A549 (cell line): ENCODE results near the gene FOXP1. TPM values are rescaled to one million over a fixed set of nuclear protein-coding genes. Genes with fewer than 3 reads are reported as not detected.

Source experiments
- ATAC-seq, 2 experiments: fragments of 200-7000 bp in 1 of 2; fragments of >200 bp in 1 of 2; cut with Nextera tagmentation in 1 of 2; cut with Tn5 transposase in 1 of 2; 3 replicates each; pipeline versions ENCODE4 v1.8.0 to v1.9.1; 2018 to 2020; ENCODE audit warnings: mild to moderate bottlenecking in 1 of 2, moderate library complexity in 1 of 2
- CTCF ChIA-PET: fragments of 300-600 bp; sonication (Branson Sonifier 250); formaldehyde crosslinking; extraction: SDS; loops from one replicate; lab custom pipeline; 2021; ENCODE audit warnings: antibody characterized with exemption, inconsistent platforms; lab: Yijun Ruan, JAX
- POLR2A ChIA-PET: fragments of 350-600 bp; formaldehyde crosslinking; extraction: SDS; loops from one replicate; lab custom pipeline; 2021; ENCODE audit warnings: antibody characterized with exemption, inconsistent platforms; lab: Yijun Ruan, JAX
- DNase-seq, 2 experiments: peaks; one replicate each; pipeline versions ENCODE4 v3.0.0 to v3.0.0-alpha.2; 2011 to 2016; ENCODE audit warnings: low read depth in 1 of 2, low spot score in 1 of 2
- FAIRE-seq: peaks from 2 replicates; lab custom pipeline; 2011; peaks lifted over from hg19 to GRCh38; lab: Jason Lieb, UNC
- H3K27ac ChIP-seq, 2 experiments: fragments of >200 bp; sonication (Bioruptor Twin); formaldehyde crosslinking; 3 replicates each; pipeline ENCODE4 v1.5.1; 2016 to 2017
- H3K4me1 ChIP-seq: fragments of >200 bp; sonication (Bioruptor Twin); formaldehyde crosslinking; 3 replicates; pipeline ENCODE4 v1.6.1; 2016
- H3K4me2 ChIP-seq: fragments of >200 bp; sonication (Bioruptor Twin); formaldehyde crosslinking; 3 replicates; pipeline ENCODE4 v1.6.1; 2016
- H3K4me3 ChIP-seq: fragments of >200 bp; sonication (Bioruptor Twin); formaldehyde crosslinking; 3 replicates; pipeline ENCODE4 v1.5.1; 2016
- H3K9me3 ChIP-seq: fragments of >200 bp; sonication (Bioruptor Twin); formaldehyde crosslinking; 3 replicates; pipeline ENCODE4 v1.6.1; 2016
- BHLHE40 ChIP-seq: IDR thresholded peaks from 2 replicates; pipeline ENCODE4 v1.6.1; 2012; ENCODE audit warnings: low read depth, low read length, inconsistent platforms
- CBX2 ChIP-seq: fragments of 200-600 bp; sonication (generic); IDR thresholded peaks from 2 replicates; pipeline ENCODE4 v1.6.1; 2016; ENCODE audit warnings: low read depth, mild to moderate bottlenecking, borderline replicate concordance
- FOSB ChIP-seq: fragments of 250-450 bp; sonication (Bioruptor Pico); IDR thresholded peaks from 2 replicates; pipeline ENCODE4 v1.5.0; 2020; ENCODE audit warnings: mild to moderate bottlenecking, moderate library complexity
- FOSL2 ChIP-seq, 2 experiments: fragments of 450-650 bp in 1 of 2; fragments of >200 bp in 1 of 2; sonication (Bioruptor Twin) in 1 of 2; formaldehyde crosslinking; IDR thresholded peaks; 2 replicates each; pipeline versions ENCODE4 v1.5.0 to v1.6.1; 2016 to 2020; ENCODE audit warnings: mild to moderate bottlenecking in 1 of 2, moderate library complexity in 1 of 2
- FOXS1 ChIP-seq: fragments of 250-450 bp; sonication (Bioruptor Pico); IDR thresholded peaks from 2 replicates; pipeline ENCODE4 v1.5.0; 2020; ENCODE audit warnings: mild to moderate bottlenecking, moderate library complexity
- GATA3 ChIP-seq: IDR thresholded peaks from 2 replicates; pipeline ENCODE4 v1.6.1; 2012; ENCODE audit warnings: borderline replicate concordance
- HOXA7 ChIP-seq: fragments of 250-450 bp; sonication (Bioruptor Pico); IDR thresholded peaks from 2 replicates; pipeline ENCODE4 v1.5.0; 2020; ENCODE audit warnings: mild to moderate bottlenecking, moderate library complexity
- KDM1A ChIP-seq: fragments of 200-600 bp; sonication (generic); IDR thresholded peaks from 2 replicates; pipeline ENCODE4 v1.6.1; 2016; ENCODE audit warnings: low read depth, mild to moderate bottlenecking
- MAFK ChIP-seq: fragments of 450-650 bp; IDR thresholded peaks from 2 replicates; pipeline ENCODE4 v1.6.1; 2014; ENCODE audit not compliant: partially characterized antibody
- NFE2L2 ChIP-seq: fragments of 150-350 bp; conservative IDR thresholded peaks from 2 replicates; pipeline ENCODE4 v1.6.1; 2014; ENCODE audit warnings: low read length
- NPAS2 ChIP-seq: fragments of 250-450 bp; sonication (Bioruptor Pico); IDR thresholded peaks from 2 replicates; pipeline ENCODE4 v1.8.0; 2022; ENCODE audit warnings: mild to moderate bottlenecking, moderate library complexity, borderline replicate concordance
- PHF8 ChIP-seq: fragments of 200-600 bp; sonication (generic); IDR thresholded peaks from 2 replicates; pipeline ENCODE4 v1.6.1; 2016; ENCODE audit warnings: low read depth, mild to moderate bottlenecking, antibody characterized with exemption, moderate library complexity, borderline replicate concordance
- RAD21 ChIP-seq, 2 experiments: fragments of >200 bp in 1 of 2; sonication (Bioruptor Twin) in 1 of 2; formaldehyde crosslinking in 1 of 2; IDR thresholded peaks in 1 of 2; conservative IDR thresholded peaks in 1 of 2; 2 replicates in 1 of 2; 3 replicates in 1 of 2; pipeline ENCODE4 v1.6.1; 2012 to 2018; ENCODE audit warnings: inconsistent platforms in 1 of 2
- REST ChIP-seq: fragments of 200-600 bp; sonication (generic); IDR thresholded peaks from 2 replicates; pipeline ENCODE4 v1.6.1; 2016; ENCODE audit warnings: antibody characterized with exemption, mild to moderate bottlenecking, moderate library complexity
- RFX5 ChIP-seq: fragments of 450-650 bp; IDR thresholded peaks from 2 replicates; pipeline ENCODE4 v1.7.1; 2014; ENCODE audit warnings: antibody characterized with exemption, mild to moderate bottlenecking, moderate library complexity
- TFCP2L1 ChIP-seq: fragments of 250-450 bp; sonication (Bioruptor Pico); IDR thresholded peaks from 2 replicates; pipeline ENCODE4 v1.5.0; 2021; ENCODE audit warnings: mild to moderate bottlenecking
- ZSCAN20 ChIP-seq: fragments of 250-450 bp; sonication (Bioruptor Pico); IDR thresholded peaks from 2 replicates; pipeline ENCODE4 v1.8.0; 2022; ENCODE audit warnings: mild to moderate bottlenecking, moderate library complexity
- WGBS: methylation state at CpG from one replicate; pipeline ENCODE4 v1.1.6; 2017; ENCODE audit errors: missing lambda C conversion rate; 5-methylcytosine and 5-hydroxymethylcytosine counted together
- polyA plus RNA-seq, 4 experiments: library from polyadenylated mRNA; depleted of rRNA in 3 of 4; stranded (reverse); fragments of >200 nt; fragmentation: RNase III in 1 of 4; extraction: RNeasy Plus Mini Kit Qiagen cat#74134 plus additional on column Dnase treatment in 1 of 4; gene quantifications; 2 replicates in 3 of 4; 3 replicates in 1 of 4; pipeline ENCODE4 v1.2.3, GENCODE V29; 2011 to 2017

Gene FOXP1
- polyA plus RNA-seq, 2 of the 4 experiments (the other 2 are of a cell fraction), result 12.8 to 13.9 TPM

GRCh38 chr3:71264840-71265239 is 318.7 kb downstream of the FOXP1 start:
- Histone ChIP-seq H3K27ac (peak overlapping the region in 1 of 2 experiments; percentile 55; a peak in 2 of 6 replicates), H3K4me3 (no peak overlapping the region), H3K4me2 (no peak overlapping the region), H3K4me1 (peaks cover 33% of the 10 kb centered on the region), H3K9me3 (no peaks in the 10 kb centered on the region)
- TF ChIP-seq NFE2L2 (no peak), KDM1A (no peak), PHF8 (no peak), FOSB (CRISPR knock-in tag) (no peak), GATA3 (no peak), NPAS2 (CRISPR knock-in tag) (no peak), BHLHE40 (no peak)
- CTCF ChIA-PET, result interaction anchor here (1.0 to 1.2 kb wide), 2 partner anchors 17 to 25 kb away, joined by 3 to 4 read pairs; no protein-coding TSS in a partner anchor
- no peak; a peak in 1 of 6 replicates for ATAC-seq
- no peak for FAIRE-seq
- 86% methylated on average over 2 of the region's 2 CpGs for WGBS
- POLR2A ChIA-PET, result no interaction called here
- no peak for DNase-seq

- WGBS, result 81% methylated on average over 8 of the region's 8 CpGs
- CTCF ChIA-PET, result interaction anchor here (0.6 to 1.2 kb wide), 4 partner anchors 8 to 1758 kb away, joined by 3 to 5 read pairs (median 4); no protein-coding TSS in a partner anchor
Measured at GRCh38 chr3:71262364-71263265, 320.9 kb downstream of the FOXP1 start.

GRCh38 chr3:71260782-71261181 is 322.7 kb downstream of the FOXP1 start:
- peak overlapping the region in 1 of 2 experiments; percentile 91; a peak in 4 of 6 replicates for H3K27ac ChIP-seq
- ChIA-PET CTCF (no interaction called here), POLR2A (no interaction called here)
- no peak overlapping the region for H3K4me3 ChIP-seq
- peaks cover 64% of the 10 kb centered on the region for H3K4me1 ChIP-seq
- no peak for TF ChIP-seq TFCP2L1 (CRISPR knock-in tag)
- TF ChIP-seq FOXS1 (CRISPR knock-in tag), result no peak
- no peak for TF ChIP-seq FOSL2 (IDR thresholded peaks at IDR 0.05)
- TF ChIP-seq FOSL2 (CRISPR knock-in tag; IDR thresholded peaks at IDR 0.05), result no peak
- no peak for TF ChIP-seq RFX5
- no peak for TF ChIP-seq CBX2
- TF ChIP-seq ZSCAN20 (CRISPR knock-in tag), result no peak
- no peak for TF ChIP-seq HOXA7 (CRISPR knock-in tag)
- no peak for TF ChIP-seq MAFK
- TF ChIP-seq PHF8, result no peak
- no peak for TF ChIP-seq RAD21 (conservative IDR thresholded peaks at IDR 0.05 in 1 of 2, IDR thresholded peaks at IDR 0.05 in 1 of 2)
- no peak for TF ChIP-seq REST
- 93% methylated on average over 8 of the region's 8 CpGs for WGBS
- ATAC-seq, result no peak
- H3K4me2 ChIP-seq, result no peak overlapping the region
- H3K9me3 ChIP-seq, result no peaks in the 10 kb centered on the region
- no peak for FAIRE-seq
- no peak for DNase-seq

More at GRCh38 chr3:71262364-71263265, 320.9 kb downstream of the FOXP1 start:
- FAIRE-seq (no peak), ATAC-seq (no peak), DNase-seq (no peak)
- H3K4me2 ChIP-seq, result peak overlapping the region; percentile 15; the same call in 1 of the 3 replicates
- H3K27ac ChIP-seq, result peak overlapping the region; percentile 11 to 76; a peak in 3 of 6 replicates
- peaks cover 55% of the 10 kb centered on the region for H3K4me1 ChIP-seq
- no peaks in the 10 kb centered on the region for H3K9me3 ChIP-seq
- H3K4me3 ChIP-seq, result no peak overlapping the region
- TF ChIP-seq CBX2 (no peak), PHF8 (no peak)
- POLR2A ChIA-PET, result no interaction called here
